Esophagus squamous epithelium (tissue), 4 donors: Measurements from ENCODE around the gene HBB.

Source experiments
- POLR2A ChIP-seq, 4 donors: fragments of 450-650 bp; IDR thresholded peaks; one replicate each; pipeline ENCODE4 v1.6.1; 2017; ENCODE audit warnings: antibody characterized with exemption in 4 of 4, mild to moderate bottlenecking in 4 of 4, moderate library complexity in 3 of 4
- TF ChIP-seq, protein P1 (sequence below), 6 experiments: fragments of 450-650 bp in 4 of 6; fragments of 200-600 bp in 2 of 6; sonication (generic) in 2 of 6; IDR thresholded peaks; one replicate each; pipeline ENCODE4 v1.5.1; 2016 to 2019; ENCODE audit warnings: antibody characterized with exemption in 6 of 6, mild to moderate bottlenecking in 4 of 6, moderate library complexity in 4 of 6

- TF ChIP-seq, protein P1, sequence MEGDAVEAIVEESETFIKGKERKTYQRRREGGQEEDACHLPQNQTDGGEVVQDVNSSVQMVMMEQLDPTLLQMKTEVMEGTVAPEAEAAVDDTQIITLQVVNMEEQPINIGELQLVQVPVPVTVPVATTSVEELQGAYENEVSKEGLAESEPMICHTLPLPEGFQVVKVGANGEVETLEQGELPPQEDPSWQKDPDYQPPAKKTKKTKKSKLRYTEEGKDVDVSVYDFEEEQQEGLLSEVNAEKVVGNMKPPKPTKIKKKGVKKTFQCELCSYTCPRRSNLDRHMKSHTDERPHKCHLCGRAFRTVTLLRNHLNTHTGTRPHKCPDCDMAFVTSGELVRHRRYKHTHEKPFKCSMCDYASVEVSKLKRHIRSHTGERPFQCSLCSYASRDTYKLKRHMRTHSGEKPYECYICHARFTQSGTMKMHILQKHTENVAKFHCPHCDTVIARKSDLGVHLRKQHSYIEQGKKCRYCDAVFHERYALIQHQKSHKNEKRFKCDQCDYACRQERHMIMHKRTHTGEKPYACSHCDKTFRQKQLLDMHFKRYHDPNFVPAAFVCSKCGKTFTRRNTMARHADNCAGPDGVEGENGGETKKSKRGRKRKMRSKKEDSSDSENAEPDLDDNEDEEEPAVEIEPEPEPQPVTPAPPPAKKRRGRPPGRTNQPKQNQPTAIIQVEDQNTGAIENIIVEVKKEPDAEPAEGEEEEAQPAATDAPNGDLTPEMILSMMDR (IDR thresholded peaks at IDR 0.05), result no peak
- no peak for TF ChIP-seq POLR2A (IDR thresholded peaks at IDR 0.05)
These were observed 3.7 kb downstream of the HBB start for GRCh38 chr11:5223146-5223545.
